ENCODE data around the gene HCN2. TPM values are rescaled to one million over a fixed set of nuclear protein-coding genes. Genes with fewer than 3 reads are reported as not detected.

Gene HCN2
- total and polyA plus RNA-seq, 2 of the 8 experiments (the other 6 are each of a cell fraction or from before 2014, with no cell fraction given): 1.0 to 4.0 TPM

- Histone ChIP-seq H2BK120ac (replicated peaks; ENCODE audit: low read depth, low read length) (no peak overlapping the region), H3K79me1 (ENCODE audit: low read depth, low read length) (peaks cover 13% of the 10 kb centered on the region), H3K4ac (replicated peaks; ENCODE audit: insufficient read length, low read depth, low read length) (no peak overlapping the region), H4K8ac (ENCODE audit: extremely low read depth, insufficient read depth, low read length) (no peak overlapping the region), H3K14ac (ENCODE audit: insufficient read length) (no peak overlapping the region), H3K4me1 (replicated peaks in 1 of 4; ENCODE audit: control insufficient read depth in 3 of 4, insufficient read depth in 4 of 4, low read length in 3 of 4) (no peaks in the 10 kb centered on the region), H3K9ac (replicated peaks in 1 of 4; ENCODE audit: extremely low read depth in 1 of 4, low read depth in 3 of 4, low read length in 3 of 4) (no peak overlapping the region), H3K36me3 (ENCODE audit: control insufficient read depth in 2 of 4, insufficient read depth in 4 of 4, low read length in 3 of 4) (peaks cover 2 to 58% (median 20%) of the 10 kb centered on the region in 4 experiments; a peak in 6 of 8 replicates), H3K18ac (ENCODE audit: extremely low read depth, low read length) (no peak overlapping the region), H4K91ac (replicated peaks; ENCODE audit: insufficient read length, low read length) (no peak overlapping the region), H3K23me2 (ENCODE audit: low read depth, low read length) (no peaks in the 10 kb centered on the region), H3K23ac (ENCODE audit: insufficient read length) (no peak overlapping the region), H2BK20ac (ENCODE audit: low read length) (no peak overlapping the region), H4K20me1 (replicated peaks in 1 of 2; ENCODE audit: control insufficient read depth in 1 of 2, insufficient read depth in 2 of 2, low read length in 2 of 2) (peaks cover 28 to 34% of the 10 kb centered on the region in 2 experiments), H2BK5ac (ENCODE audit: low read depth, low read length) (no peak overlapping the region), H3K27me3 (replicated peaks in 1 of 4; ENCODE audit: control insufficient read depth in 3 of 4, extremely low read depth in 1 of 4, insufficient read depth in 3 of 4, low read length in 3 of 4) (no peaks in the 10 kb centered on the region), H2AK5ac (ENCODE audit: low read depth, low read length) (no peak overlapping the region), H3K27ac (ENCODE audit: low read depth, low read length) (no peak overlapping the region), H3K9me3 (ENCODE audit: insufficient read depth in 2 of 2, low read depth in 1 of 2, low read length in 1 of 2) (no peaks in the 10 kb centered on the region), H3K4me2 (ENCODE audit: insufficient read depth in 1 of 2, low read depth in 2 of 2, low read length in 2 of 2) (no peak overlapping the region), H4K5ac (ENCODE audit: insufficient read length, low read depth, low read length) (no peak overlapping the region), H2BK15ac (ENCODE audit: low read length) (no peak overlapping the region), H3K56ac (replicated peaks; ENCODE audit: insufficient read length, low read depth, low read length) (no peak overlapping the region), H3K79me2 (ENCODE audit: control insufficient read depth in 1 of 2, insufficient read depth in 2 of 2, low read length in 2 of 2) (peaks cover 14 to 41% of the 10 kb centered on the region in 2 experiments), H2BK12ac (ENCODE audit: low read depth, low read length) (no peak overlapping the region), H2AFZ (ENCODE audit: low read length) (no peak overlapping the region), H3K4me3 (ENCODE audit: extremely low read depth in 1 of 4, insufficient read depth in 2 of 4, low read depth in 3 of 4, low read length in 4 of 4) (no peak overlapping the region)
- FAIRE-seq: no peak
- no peak for DNase-seq (ENCODE audit: low read depth in 1 of 2, low spot score in 2 of 2)
- 94% methylated on average over 23 of the region's 58 CpGs; no CpG with 5 or more reads in 1 of the 2 experiments for WGBS, 2 experiments (ENCODE audit: extremely low coverage in 1 of 2, insufficient coverage in 1 of 2, insufficient read length in 1 of 2, insufficient replicate concordance in 2 of 2, low coverage in 1 of 2, low lambda C conversion rate in 2 of 2, missing lambda C conversion rate in 1 of 2)
- no peak for TF ChIP-seq SP2 (IDR thresholded peaks at IDR 0.05; ENCODE audit: low read length)
- TF ChIP-seq POLR2AphosphoS5 (IDR thresholded peaks at IDR 0.05; ENCODE audit: low read depth, low read length): no peak
- no peak for TF ChIP-seq SP1 (IDR thresholded peaks at IDR 0.05; ENCODE audit: low read depth, low read length)
- no peak for TF ChIP-seq CHD2 (IDR thresholded peaks at IDR 0.05; ENCODE audit: low read length)
- TF ChIP-seq SIN3A (conservative IDR thresholded peaks at IDR 0.05 in 1 of 2, IDR thresholded peaks at IDR 0.05 in 1 of 2; ENCODE audit: low read depth in 1 of 2, low read length in 2 of 2): no peak
- TF ChIP-seq TCF12 (IDR thresholded peaks at IDR 0.05; ENCODE audit: low read depth, low read length): no peak
- TF ChIP-seq CBX8 (IDR thresholded peaks at IDR 0.05; ENCODE audit: borderline replicate concordance, low read depth, low read length): no peak
- no peak for TF ChIP-seq KDM1A (IDR thresholded peaks at IDR 0.05; ENCODE audit: borderline replicate concordance, low read length)
- TF ChIP-seq JUND (IDR thresholded peaks at IDR 0.05; ENCODE audit: low read length): no peak
- TF ChIP-seq BACH1 (IDR thresholded peaks at IDR 0.05; ENCODE audit: low read length): no peak
- no peak for TF ChIP-seq MAFK (IDR thresholded peaks at IDR 0.05; ENCODE audit: low read depth, low read length)
- TF ChIP-seq ASH2L (IDR thresholded peaks at IDR 0.05; ENCODE audit: low read length): no peak
- no peak for TF ChIP-seq PHF8 (conservative IDR thresholded peaks at IDR 0.05; ENCODE audit: low read depth, low read length)
- CTCF ChIA-PET (ENCODE audit: partially characterized antibody): no interaction called here
- POLR2A ChIA-PET (ENCODE audit: partially characterized antibody): interaction anchor here (1.3 to 1.4 kb wide), 2 partner anchors 19 to 27 kb away, joined by 3 read pairs; no protein-coding TSS in a partner anchor
Measured at GRCh38 chr19:651114-651818, 61.6 kb downstream of the HCN2 start.
